Measurements from ENCODE around the gene KATNAL1.

- no peak for TF ChIP-seq GATA3 (IDR thresholded peaks at IDR 0.05; ENCODE audit: low read depth, low read length)
- TF ChIP-seq GATA2 (IDR thresholded peaks at IDR 0.05; ENCODE audit: low read depth, low read length) = no peak
Measured at GRCh38 chr13:30325668-30326067, 18.3 kb upstream of the KATNAL1 start.
